HG03139 (cell line): Measurements from ENCODE around the gene CD86.
A peak's percentile ranks its signal among the peaks of the same experiment; 100 is the strongest.
"Not testable (repeated sequence)": the region's sequence is repeated elsewhere in the genome, so short reads cannot be mapped to it uniquely, and the experiment has no call there.

Experiments
- ATAC-seq: cut with Tn5 transposase; IDR thresholded peaks from one replicate; pipeline ENCODE4 v1.9.1; 2021; ENCODE audit not compliant: unreplicated experiment

The CD86 gene, protein sequence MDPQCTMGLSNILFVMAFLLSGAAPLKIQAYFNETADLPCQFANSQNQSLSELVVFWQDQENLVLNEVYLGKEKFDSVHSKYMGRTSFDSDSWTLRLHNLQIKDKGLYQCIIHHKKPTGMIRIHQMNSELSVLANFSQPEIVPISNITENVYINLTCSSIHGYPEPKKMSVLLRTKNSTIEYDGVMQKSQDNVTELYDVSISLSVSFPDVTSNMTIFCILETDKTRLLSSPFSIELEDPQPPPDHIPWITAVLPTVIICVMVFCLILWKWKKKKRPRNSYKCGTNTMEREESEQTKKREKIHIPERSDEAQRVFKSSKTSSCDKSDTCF

DNA sequence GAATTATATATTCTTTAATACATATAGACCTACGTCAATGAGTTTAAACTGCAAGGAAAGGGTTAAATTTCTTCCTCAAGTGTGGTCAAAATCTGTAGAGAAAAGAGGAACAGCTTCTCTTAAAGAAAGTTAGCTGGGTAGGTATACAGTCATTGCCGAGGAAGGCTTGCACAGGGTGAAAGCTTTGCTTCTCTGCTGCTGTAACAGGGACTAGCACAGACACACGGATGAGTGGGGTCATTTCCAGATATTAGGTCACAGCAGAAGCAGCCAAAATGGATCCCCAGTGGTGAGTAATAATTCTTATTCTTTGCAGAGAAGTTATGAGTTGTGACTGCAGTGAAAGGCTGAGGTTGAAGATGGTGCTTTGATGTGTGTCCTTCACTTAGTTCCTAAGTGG lies at the start of gene CD86:
Gene CD86, plus strand, starts transcription at position 148 of the 400 bp plus-strand sequence. Its CDS starts 128 bp downstream, at position 276.
- ATAC-seq: peak; percentile 88

DNA sequence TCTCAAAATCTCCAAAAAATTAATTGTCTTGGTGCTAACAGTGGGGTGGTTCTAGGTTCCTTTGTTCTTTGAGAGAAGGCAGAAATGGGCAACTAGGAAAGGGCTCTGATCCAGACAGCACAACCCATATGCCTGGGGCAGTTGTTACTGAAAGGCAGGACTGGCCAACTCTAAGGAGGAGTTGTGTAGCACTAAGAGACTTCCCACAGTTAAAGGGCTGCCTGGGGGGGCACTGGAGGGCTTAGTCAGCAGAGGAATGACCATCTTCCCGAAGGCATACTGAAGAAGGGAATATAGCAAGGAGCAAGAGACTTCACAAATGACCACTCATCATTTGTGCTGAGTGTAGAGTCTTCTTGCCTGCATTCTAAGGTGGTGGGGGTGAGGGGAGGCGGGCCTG lies 48.9 kb upstream of the CD86 start:
- no peak for ATAC-seq

DNA sequence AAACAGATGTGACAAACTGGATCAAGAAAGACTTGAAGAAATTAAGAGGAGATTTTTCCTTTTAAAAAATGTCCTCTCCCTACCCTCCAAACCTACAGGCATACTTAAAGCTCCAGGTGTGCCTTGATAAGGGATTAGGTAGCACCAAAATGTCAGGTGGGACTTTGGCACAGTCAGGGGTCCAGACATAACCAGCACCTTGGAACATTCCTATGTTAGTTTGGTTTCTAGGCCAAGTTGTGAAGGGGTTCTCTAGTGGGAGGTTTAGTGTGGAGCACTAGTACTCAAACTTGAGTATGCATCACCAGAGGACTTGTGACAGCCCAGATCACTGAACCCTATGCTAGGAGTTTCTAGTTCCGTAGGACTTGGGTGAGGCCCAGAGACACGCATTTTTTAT lies 47.0 kb upstream of the CD86 start:
- no peak for ATAC-seq

DNA sequence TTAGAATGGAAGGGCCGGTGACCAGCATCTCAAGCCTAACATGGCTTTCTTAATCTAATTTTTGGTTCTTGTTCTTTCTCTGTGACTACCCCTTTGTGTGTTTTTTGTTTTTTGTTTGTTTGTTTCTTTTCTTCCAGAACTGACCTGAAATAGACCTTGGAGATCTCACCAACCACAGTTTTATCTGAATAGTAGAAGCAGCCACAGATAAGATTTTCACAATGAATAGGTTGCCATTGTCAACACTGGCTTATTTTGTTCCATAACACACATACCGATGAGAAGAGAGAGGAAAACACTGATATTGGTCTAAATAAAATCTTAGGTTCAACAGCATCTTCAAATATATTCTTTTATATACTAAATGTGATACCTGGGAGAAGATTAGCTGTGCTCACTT lies 44.7 kb upstream of the CD86 start:
- ATAC-seq: no peak

DNA sequence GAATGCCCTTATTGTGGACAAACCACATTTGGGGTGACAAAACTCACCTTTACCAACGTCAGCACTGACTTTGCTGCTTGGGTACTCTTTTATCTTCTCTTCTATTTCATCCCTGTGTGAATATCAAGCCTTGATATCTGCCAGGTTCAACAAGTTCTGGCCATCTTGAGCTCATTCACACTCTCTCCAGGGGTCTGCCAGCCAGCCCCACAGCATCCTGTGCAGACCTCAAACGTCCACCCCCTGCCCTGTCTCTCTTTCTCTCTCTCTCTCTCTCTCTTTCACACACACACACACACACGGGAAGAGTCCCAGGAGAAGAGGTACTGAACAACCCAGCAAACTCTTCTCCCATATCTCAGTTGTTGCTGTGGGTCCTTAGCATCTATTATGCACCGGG lies 43.8 kb upstream of the CD86 start:
- ATAC-seq: no peak

DNA sequence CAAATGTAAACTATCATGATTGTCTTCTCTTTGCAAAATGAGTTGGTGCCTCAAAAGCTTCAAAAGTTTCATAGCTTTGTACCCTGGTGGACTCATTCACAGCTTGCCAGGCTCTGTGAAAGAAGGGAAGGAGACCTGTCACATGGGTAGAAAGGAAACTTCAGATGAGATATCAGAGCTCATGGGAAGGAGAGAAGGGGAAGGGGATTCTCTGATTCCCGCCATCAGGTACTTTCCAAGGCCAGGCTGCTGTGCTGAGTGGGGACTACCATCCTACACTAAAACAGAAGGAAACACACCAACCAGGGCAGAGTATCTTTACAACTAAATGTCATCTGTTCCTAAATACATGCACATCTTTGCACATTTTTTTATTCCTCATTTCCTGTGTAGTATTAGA lies 42.3 kb upstream of the CD86 start:
- no peak for ATAC-seq

DNA sequence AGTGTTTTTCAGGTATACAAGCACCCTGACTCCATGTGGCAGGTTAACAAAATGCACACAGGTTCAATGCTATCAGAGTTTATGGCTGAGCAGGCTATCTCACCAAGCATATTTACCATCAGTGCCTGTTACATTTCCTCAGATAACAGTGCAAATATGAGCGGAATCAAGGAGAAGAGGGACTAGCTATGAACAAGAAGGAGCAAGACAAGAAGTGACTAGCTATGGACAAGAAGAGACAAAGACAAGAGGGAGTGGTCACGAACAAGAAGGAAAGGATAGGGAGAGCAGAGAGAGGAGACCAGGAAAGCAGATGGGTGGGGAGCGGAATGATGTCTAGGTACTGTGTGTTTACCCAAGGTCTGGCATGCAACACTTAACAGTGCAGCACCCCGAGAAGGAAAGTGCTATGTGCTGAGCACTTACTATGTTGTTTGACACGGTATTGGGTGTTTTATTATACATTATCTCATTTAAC lies 41.7 kb upstream of the CD86 start:
- ATAC-seq: no peak

DNA sequence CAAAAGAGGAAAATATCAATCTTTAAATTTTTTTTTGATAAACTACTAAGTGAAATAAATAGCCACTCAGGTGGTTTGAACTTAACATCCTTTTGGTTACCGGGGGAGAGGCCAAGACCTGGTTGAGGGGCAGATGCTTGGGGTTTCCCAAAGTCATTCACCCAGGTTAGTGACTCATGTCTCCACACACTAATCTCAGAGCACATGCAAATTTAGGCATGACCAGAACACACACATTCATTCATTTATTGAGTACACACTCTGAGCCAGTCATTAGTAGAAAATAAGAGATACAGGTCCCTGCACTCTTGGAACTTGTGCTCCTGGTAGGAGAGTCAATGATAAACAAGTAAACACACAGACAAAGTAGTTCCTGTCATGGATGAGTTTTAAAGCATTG lies 40.4 kb upstream of the CD86 start:
- peak; percentile 75 for ATAC-seq

DNA sequence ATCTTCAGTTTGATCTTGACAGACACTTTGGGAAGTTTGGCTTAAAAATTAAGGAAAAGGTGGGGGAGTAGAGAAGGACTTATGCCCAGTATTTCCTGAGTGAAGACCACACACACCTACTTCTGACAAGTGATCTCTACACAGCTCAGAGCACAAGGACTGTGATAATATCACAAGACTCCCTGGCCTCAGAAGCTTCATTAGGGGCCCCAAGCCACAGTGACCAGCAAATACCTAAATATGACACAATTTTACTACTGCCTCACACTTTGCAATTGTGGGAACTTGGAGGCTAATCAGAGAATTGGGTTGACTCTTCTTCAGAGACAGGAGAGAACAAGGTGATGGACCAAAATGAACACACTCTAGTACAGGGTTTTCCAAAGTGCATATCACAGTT lies 35.7 kb upstream of the CD86 start:
- no peak for ATAC-seq

DNA sequence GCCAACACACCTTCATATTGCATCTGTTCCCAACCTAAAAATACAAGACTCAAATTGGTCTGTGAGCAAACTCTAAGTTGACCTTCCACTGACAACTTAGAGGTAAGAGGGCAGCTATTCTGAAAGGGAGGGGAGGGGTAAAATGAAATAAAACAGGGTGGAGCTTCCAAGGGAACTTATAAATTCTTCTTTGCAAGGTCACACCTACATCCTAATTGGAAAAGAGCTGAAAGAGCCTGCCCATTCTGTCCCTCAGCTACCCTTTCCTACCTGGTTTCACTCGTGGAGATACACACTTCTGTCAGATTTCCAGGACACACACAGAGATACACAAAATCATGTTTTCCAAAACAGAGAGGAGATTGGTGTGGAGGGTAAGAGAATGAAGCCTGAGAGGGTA lies 34.1 kb upstream of the CD86 start:
- ATAC-seq: no peak

DNA sequence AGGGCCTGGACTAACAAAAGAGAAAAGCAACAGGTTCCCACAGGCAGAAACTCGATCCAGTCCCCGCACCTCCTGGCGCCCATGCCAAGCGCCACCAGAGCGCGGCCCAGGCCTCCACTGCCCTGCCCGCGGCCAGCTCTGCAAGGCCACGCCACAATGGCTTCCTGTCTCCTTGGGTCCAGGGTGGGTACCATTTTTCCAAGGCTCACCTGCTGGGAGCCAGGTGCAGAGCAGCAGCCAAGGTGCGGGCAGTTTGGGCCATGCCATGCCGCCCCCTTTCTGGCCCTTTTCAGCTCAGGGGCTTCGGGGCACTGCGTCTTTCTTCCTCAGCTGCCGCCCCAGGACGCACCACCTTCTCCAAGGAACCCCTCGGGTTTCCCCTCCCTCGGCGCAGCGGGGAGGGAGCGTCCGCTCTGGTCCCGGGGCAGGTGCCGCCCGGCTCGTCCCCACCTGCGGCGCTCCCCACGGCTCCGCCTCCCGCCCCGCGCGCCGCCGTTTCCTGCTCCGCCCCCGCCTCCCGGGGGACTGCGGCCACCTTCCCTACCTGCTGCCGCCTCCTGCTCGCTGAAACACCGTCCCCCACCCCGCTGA lies 33.3 kb upstream of the CD86 start, which contains the start of gene ILDR1:
Gene ILDR1, minus strand, starts transcription at position 437 of the 591 bp plus-strand sequence. Its CDS starts 170 bp downstream, at position 267.
- no peak for ATAC-seq

DNA sequence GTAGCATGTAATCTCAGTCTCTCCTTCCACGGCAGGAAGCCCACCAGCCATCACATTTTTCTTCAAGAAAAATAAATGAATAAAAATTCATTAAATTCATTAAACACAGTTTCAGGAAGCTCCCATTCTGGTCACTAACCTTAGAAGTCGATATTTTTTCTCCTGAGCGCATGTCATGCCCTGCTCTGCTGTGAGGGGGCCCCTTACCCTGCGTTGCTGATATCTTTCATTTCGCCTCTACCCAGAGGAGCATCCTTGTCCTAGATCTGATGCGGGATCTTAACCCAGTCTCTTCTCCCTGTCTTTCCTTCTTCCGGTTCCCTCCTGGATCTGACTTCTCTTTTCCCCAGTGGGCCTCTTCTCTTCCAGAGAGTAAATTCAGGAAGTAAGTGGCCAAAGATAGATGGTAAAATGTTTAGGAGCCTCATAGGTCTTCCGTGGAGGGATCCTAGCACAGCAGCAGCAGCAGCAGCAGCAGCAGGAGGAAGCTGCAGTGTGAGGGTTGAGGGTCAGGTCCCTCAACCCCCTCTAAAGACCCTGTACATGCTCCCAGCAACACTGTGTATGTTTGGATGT lies 31.7 kb upstream of the CD86 start:
- no peak for ATAC-seq

DNA sequence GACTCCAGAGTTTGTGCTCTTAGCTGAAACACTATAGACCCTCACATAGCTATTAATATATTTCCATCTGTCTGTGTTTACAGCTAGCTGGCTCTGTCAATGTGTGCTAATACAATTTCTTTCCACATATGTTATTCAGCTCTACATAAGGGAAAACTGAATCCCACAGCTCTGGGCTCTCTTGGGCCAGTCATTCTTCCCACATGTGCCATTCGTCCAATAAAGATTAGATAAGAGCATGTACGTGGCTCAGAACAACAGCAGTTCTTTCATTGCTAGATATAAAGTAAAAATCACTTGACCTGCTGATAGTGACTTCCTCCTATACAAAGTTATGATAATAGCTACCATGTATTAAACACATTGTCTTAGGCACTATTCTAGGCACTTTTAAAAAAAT lies 30.4 kb upstream of the CD86 start:
- no peak for ATAC-seq

DNA sequence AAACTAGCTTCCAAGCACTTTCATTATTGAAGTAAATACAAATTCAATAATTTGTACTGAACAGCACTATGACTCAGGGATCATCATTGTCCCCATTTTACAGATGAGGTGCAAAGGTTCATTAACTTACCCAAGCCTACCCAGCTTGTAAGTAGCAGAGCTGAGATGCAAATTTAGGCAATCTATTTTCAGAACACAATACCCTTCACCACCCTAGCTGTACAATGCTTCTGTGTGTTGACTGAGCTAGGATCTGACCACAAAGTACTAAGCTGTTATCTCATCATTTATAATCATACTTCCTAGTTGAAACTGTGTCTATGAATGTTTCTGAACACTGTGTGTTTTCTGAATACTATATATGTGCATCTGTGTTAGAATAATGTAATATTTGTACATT lies 29.9 kb upstream of the CD86 start:
- peak; percentile 69 for ATAC-seq

DNA sequence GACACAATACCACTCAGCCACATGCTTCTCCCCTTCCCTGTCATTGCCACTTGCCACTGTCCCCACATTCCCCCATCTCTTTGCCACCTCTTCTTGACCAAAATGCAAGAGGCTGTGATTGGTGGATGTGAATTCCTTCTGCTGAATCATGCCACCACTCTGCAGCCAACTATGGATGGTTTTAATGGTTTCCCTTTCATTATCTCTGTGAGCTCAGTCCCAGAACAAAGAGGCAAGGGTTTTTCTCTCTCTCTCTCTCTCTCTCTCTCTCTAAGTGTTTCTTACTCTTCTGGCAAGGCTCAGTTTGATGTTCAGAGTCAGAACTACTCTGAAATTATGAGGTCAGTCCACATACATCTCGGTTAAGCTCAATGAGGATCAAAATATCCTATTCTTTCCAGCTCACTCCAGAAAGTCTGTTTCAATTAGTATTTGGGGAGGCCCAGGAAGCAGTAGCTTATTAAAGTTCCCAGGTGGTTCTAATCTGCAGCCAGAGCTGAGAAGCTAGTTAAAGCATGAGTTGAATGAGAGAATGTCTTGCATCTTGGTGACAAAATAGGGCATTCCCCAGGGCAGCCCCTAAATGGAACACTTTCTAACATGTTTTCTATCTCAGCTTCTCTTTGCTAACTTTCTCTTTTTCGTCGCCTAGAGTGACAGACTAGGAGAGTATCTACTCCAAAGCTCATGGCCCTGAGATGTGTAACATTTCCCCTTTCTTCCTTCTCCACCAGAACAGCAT lies 24.6 kb upstream of the CD86 start:
- peak; percentile 51 for ATAC-seq

DNA sequence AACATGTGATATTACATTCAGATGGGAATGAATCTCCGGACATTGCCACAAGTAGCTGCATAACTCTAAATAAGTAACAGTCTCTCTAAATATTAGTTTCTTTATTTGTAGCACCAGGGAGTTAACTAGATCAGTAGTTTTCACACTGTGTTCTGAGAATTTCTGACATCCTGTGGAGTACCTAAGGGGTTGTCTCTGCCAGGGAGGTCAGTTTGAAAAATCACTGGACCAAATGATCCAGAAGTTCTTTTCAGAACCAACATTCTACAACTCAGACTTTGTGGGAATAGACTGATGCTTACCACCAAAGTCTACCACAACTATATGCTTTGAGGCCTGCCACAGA lies 24.1 kb upstream of the CD86 start:
- peak; percentile 31 for ATAC-seq

DNA sequence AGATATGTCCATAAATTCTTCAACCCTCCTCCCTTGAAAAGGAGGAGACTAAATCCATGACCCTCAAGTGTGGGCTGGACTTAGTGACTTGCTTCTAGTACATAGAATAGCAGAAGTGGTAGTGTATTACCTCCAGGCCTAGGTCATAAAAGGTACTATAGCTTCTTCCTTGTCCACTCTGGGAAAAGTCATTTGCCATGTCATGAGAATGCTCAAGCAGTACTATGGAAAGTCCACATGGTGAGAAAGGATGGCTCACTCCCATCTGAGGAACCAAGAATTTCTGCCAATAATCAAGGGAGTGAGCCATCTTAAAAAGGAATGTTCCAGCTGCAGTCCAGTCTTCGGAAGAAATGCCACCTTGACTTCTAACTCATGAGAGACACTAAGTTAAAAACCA lies 22.6 kb upstream of the CD86 start:
- ATAC-seq: no peak

DNA sequence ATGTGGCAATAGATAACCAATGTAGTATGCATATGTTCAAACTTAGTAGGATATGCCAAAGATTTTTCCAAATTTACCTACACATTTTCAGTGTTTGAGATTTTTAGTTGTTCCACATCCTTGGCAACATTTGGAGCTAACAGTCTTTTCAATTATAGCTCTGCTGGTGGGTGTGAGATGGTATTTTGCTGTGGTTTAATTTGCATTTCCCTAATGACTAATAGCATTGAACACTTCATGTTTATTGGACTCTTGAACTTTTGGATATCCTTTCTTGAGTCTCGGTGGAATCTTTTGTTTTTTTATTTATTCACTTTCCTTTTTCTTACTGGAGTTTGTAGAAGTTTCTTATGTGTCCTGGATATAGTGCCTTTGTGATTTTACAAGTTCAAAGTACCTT lies 22.1 kb upstream of the CD86 start:
- ATAC-seq: no peak

DNA sequence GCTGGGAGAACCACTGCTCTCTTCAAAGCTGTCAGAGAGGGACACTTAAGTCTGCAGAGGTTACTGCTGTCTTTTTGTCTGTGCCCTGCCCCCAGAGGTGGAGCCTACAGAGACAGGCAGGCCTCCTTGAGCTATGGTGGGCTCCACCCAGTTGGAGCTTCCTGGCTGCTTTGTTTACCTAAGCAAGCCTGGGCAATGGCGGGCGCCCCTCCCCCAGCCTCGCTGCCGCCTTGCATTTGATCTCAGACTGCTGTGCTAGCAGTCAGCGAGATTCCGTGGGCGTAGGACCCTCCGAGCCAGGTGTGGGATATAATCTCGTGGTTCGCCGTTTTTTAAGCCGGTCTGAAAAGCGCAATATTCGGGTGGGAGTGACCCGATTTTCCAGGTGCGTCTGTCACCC lies 7.9 kb upstream of the CD86 start:
- ATAC-seq: not testable (repeated sequence)

DNA sequence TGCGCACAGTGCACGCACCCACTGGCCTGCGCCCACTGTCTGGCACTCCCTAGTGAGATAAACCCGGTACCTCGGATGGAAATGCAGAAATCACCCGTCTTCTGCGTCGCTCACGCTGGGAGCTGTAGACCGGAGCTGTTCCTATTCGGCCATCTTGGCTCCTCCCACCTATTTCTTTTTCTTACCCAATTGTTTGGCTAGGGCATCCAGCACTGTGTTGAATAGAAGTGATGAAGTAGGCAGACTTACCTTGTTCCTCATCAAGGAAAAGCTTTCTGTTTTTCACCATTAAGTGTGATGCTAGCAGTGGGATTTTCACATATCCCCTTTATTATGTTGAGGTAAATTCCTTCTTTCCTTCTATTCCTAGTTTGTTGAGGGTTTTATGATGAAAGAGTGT lies 7.4 kb upstream of the CD86 start:
- ATAC-seq: not testable (repeated sequence)

DNA sequence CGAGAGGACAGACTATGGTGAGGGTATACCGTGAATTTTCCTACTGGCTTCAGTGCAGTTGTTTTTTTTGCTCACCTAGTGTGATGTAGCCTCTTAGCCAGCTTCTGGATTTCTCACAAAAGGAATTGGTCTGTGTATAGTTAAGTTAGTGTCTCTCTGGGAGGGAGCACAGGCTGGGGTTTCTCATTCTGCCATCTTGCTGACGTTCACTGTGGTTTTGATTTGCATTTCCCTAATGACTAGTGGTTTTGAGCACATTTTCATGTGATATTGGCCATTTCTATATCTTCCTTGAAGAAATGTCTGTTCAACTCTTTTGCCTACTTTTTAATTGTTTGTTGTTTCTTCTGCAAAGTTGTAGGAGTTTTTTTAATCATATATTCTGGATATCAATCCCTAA lies 2.2 kb upstream of the CD86 start:
- ATAC-seq: peak; percentile 49

DNA sequence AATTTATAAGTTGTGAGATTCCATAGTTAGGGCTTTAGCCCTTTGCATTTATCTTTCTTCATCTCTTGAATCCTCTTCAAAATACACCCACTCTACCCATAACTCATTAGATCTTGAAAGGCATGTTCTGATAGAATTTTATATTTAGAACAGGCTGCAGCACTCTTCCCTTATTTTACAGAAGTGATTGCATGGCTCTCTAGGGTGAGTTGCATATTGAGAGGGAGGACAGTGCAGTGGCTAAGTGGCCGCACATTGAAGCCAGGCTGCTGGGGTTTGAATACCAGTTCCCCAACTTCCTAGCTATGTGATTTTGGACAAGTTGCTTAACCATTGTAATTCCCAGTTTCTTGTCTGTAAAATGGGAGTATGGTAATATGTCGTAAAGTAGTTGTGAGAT lies 2.5 kb downstream of the CD86 start:
- no peak for ATAC-seq
